Right lobe of liver (tissue), 4 donors: ENCODE results near the gene RFESD.

ENCODE experiments used
- CTCF ChIP-seq, 4 donors: fragments of 200-600 bp in 3 of 4; fragments of 450-650 bp in 1 of 4; IDR thresholded peaks; one replicate each; pipeline versions ENCODE4 v1.5.1 to v1.8.0; 2016 to 2022; ENCODE audit warnings: antibody characterized with exemption in 4 of 4, mild to moderate bottlenecking in 2 of 4
- POLR2A ChIP-seq: fragments of 450-650 bp; IDR thresholded peaks from one replicate; pipeline ENCODE4 v1.6.1; 2017; ENCODE audit warnings: antibody characterized with exemption, mild to moderate bottlenecking
- donor health status: DM: no; HTN: no; CAD: no.
- donor health status: DM: no; HTN: no; CAD: no.
- donor health status: DM: no; HTN: yes; CAD: no.

- TF ChIP-seq POLR2A (no peak), CTCF (IDR thresholded peaks at IDR 0.05) (no peak)
Measured at GRCh38 chr5:95672641-95673040, 26.1 kb downstream of the RFESD start.
